Thyroid gland (tissue), 4 donors: Measurements from ENCODE around the gene CA12.

Experiments
- CTCF ChIP-seq, 6 experiments: fragments of 200-600 bp in 3 of 6; fragments of 450-650 bp in 3 of 6; sonication (generic) in 3 of 6; IDR thresholded peaks; one replicate each; pipeline ENCODE4 v1.5.1; 2016 to 2019; ENCODE audit warnings: antibody characterized with exemption in 6 of 6, mild to moderate bottlenecking in 2 of 6, inconsistent platforms in 1 of 6, moderate library complexity in 1 of 6
- POLR2A ChIP-seq, 2 donors: fragments of 450-650 bp; IDR thresholded peaks; one replicate each; pipeline ENCODE4 v1.6.1; 2017; ENCODE audit warnings: antibody characterized with exemption in 2 of 2, mild to moderate bottlenecking in 2 of 2, moderate library complexity in 1 of 2

- TF ChIP-seq CTCF (IDR thresholded peaks at IDR 0.05) = no peak
- TF ChIP-seq POLR2A (IDR thresholded peaks at IDR 0.05) = no peak
These were observed 80.6 kb downstream of the CA12 start for GRCh38 chr15:63301088-63301487.
